ENCODE data around the gene TOPBP1. TPM values are rescaled to one million over a fixed set of nuclear protein-coding genes. Genes with fewer than 3 reads are reported as not detected.

The TOPBP1 gene
- total RNA-seq, 1 donor from 2014 or later: 23.9 TPM

DNA sequence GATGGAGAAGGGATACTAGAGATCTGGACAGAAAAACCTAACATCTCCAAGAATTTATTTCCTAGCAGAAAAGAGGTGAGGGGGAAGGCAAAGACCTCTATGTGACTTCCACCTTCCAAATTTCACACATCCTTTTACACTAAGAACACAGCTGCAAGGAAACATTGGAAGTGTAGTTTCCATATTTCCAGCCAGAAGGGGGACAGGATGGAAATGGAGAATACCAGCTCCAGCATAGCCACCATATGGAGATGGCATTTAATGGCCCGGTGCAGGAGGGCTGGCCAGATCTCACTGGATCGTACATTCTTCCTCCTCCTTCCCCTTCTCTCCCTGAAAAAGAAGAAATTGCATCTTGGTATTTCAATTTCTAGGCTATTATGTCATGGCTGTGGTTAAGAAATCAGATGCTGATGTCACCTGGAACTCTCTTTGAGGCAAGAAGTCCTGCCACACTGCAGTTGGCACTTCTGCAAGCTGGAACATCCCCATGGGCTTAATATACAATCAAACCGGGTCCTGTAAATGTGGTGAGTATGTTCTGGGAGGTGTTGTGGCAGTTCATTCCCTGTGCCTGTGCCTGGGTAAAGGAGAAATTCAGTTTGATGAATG lies 47.5 kb upstream of the TOPBP1 start:
- no peak overlapping the region for H2AFZ ChIP-seq (ENCODE audit: low read depth, low read length)
- H3K9ac ChIP-seq (ENCODE audit: low read length): no peak overlapping the region
- no peak overlapping the region for H3K4me3 Mint-ChIP-seq (ENCODE audit: unreplicated experiment)
- no peak overlapping the region for H3K4me2 ChIP-seq (ENCODE audit: low read length)
- no peaks in the 10 kb centered on the region for H3K9me3 ChIP-seq (ENCODE audit: insufficient read depth, low read depth, low read length)
- no peak for DNase-seq (ENCODE audit: low read depth)
- no peak for TF ChIP-seq EZH2 (IDR thresholded peaks at IDR 0.05; ENCODE audit: insufficient read depth, low read length)
- TF ChIP-seq, protein P1, sequence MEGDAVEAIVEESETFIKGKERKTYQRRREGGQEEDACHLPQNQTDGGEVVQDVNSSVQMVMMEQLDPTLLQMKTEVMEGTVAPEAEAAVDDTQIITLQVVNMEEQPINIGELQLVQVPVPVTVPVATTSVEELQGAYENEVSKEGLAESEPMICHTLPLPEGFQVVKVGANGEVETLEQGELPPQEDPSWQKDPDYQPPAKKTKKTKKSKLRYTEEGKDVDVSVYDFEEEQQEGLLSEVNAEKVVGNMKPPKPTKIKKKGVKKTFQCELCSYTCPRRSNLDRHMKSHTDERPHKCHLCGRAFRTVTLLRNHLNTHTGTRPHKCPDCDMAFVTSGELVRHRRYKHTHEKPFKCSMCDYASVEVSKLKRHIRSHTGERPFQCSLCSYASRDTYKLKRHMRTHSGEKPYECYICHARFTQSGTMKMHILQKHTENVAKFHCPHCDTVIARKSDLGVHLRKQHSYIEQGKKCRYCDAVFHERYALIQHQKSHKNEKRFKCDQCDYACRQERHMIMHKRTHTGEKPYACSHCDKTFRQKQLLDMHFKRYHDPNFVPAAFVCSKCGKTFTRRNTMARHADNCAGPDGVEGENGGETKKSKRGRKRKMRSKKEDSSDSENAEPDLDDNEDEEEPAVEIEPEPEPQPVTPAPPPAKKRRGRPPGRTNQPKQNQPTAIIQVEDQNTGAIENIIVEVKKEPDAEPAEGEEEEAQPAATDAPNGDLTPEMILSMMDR (IDR thresholded peaks at IDR 0.05; ENCODE audit: insufficient read depth, low read depth, low read length): no peak
- peaks cover 2% of the 10 kb centered on the region for H3K9me3 Mint-ChIP-seq (ENCODE audit: unreplicated experiment)
- H3K27me3 ChIP-seq (ENCODE audit: insufficient read depth, low read length): peaks cover 9% of the 10 kb centered on the region
- H3K27ac Mint-ChIP-seq (ENCODE audit: unreplicated experiment): no peak overlapping the region
- H3K4me1 ChIP-seq (ENCODE audit: insufficient read depth, low read length): no peaks in the 10 kb centered on the region
- no peak for FAIRE-seq
- no peaks in the 10 kb centered on the region for H3K36me3 Mint-ChIP-seq (ENCODE audit: low read depth, unreplicated experiment)
- H3K79me2 ChIP-seq (ENCODE audit: insufficient read depth, low read length): no peaks in the 10 kb centered on the region
- no peaks in the 10 kb centered on the region for H4K20me1 ChIP-seq (ENCODE audit: insufficient read depth, low read length)
- H3K4me3 ChIP-seq (ENCODE audit: insufficient read depth, low read depth, low read length): no peak overlapping the region
- peaks cover 58% of the 10 kb centered on the region for H3K27me3 Mint-ChIP-seq (ENCODE audit: low read depth, unreplicated experiment)
- no peaks in the 10 kb centered on the region for H3K36me3 ChIP-seq (ENCODE audit: insufficient read depth, low read length)
- no peak overlapping the region for H3K27ac ChIP-seq (ENCODE audit: low read depth, low read length)
- no peaks in the 10 kb centered on the region for H3K4me1 Mint-ChIP-seq (ENCODE audit: low read depth, unreplicated experiment)

DNA sequence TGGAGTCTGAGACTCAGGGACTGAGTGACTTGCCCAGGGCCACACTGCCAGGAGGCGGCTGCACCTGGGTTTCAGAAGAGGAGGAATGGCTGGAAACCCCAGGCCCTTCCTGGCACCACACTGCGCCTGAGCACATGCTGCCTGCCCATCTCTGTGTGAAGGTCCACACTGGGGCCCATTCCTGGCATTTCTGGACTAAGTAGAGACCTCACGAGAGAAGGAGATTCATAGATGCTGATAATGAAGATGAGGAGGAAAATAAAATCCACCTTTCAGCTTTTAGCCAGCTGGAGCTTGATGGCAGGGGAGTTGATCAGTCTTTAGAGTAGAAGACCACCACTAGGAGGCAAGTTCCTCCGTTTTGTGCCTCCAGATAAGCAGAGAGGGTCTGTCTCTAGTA lies 44.3 kb upstream of the TOPBP1 start:
- Mint-ChIP-seq H3K27ac (ENCODE audit: unreplicated experiment) (no peak overlapping the region), H3K36me3 (ENCODE audit: low read depth, unreplicated experiment) (no peaks in the 10 kb centered on the region), H3K27me3 (ENCODE audit: low read depth, unreplicated experiment) (peaks cover 46% of the 10 kb centered on the region), H3K4me3 (ENCODE audit: unreplicated experiment) (no peak overlapping the region), H3K4me1 (ENCODE audit: low read depth, unreplicated experiment) (no peaks in the 10 kb centered on the region), H3K9me3 (ENCODE audit: unreplicated experiment) (peaks cover 2% of the 10 kb centered on the region)
- H3K9me3 ChIP-seq (ENCODE audit: insufficient read depth, low read depth, low read length): no peaks in the 10 kb centered on the region
- TF ChIP-seq, protein P1 (IDR thresholded peaks at IDR 0.05; ENCODE audit: insufficient read depth, low read depth, low read length): no peak
- TF ChIP-seq EZH2 (IDR thresholded peaks at IDR 0.05; ENCODE audit: insufficient read depth, low read length): no peak
- DNase-seq (ENCODE audit: low read depth): no peak
- no peaks in the 10 kb centered on the region for H4K20me1 ChIP-seq (ENCODE audit: insufficient read depth, low read length)
- H3K27ac ChIP-seq (ENCODE audit: low read depth, low read length): no peak overlapping the region
- no peaks in the 10 kb centered on the region for H3K36me3 ChIP-seq (ENCODE audit: insufficient read depth, low read length)
- no peak overlapping the region for H3K9ac ChIP-seq (ENCODE audit: low read length)
- H3K4me1 ChIP-seq (ENCODE audit: insufficient read depth, low read length): no peaks in the 10 kb centered on the region
- FAIRE-seq: no peak
- no peak overlapping the region for H3K4me2 ChIP-seq (ENCODE audit: low read length)
- peaks cover 6% of the 10 kb centered on the region for H3K27me3 ChIP-seq (ENCODE audit: insufficient read depth, low read length)
- no peak overlapping the region for H2AFZ ChIP-seq (ENCODE audit: low read depth, low read length)
- no peak overlapping the region for H3K4me3 ChIP-seq (ENCODE audit: insufficient read depth, low read depth, low read length)
- no peaks in the 10 kb centered on the region for H3K79me2 ChIP-seq (ENCODE audit: insufficient read depth, low read length)

- Histone ChIP-seq H3K79me2 (ENCODE audit: insufficient read depth, low read length) (no peaks in the 10 kb centered on the region), H3K9me3 (ENCODE audit: insufficient read depth, low read depth, low read length) (no peaks in the 10 kb centered on the region), H3K4me3 (ENCODE audit: insufficient read depth, low read depth, low read length) (no peak overlapping the region), H2AFZ (ENCODE audit: low read depth, low read length) (no peak overlapping the region), H3K27ac (ENCODE audit: low read depth, low read length) (no peak overlapping the region), H3K4me2 (ENCODE audit: low read length) (no peak overlapping the region), H4K20me1 (ENCODE audit: insufficient read depth, low read length) (no peaks in the 10 kb centered on the region), H3K27me3 (ENCODE audit: insufficient read depth, low read length) (peaks cover 3% of the 10 kb centered on the region), H3K4me1 (ENCODE audit: insufficient read depth, low read length) (no peaks in the 10 kb centered on the region), H3K9ac (ENCODE audit: low read length) (no peak overlapping the region), H3K36me3 (ENCODE audit: insufficient read depth, low read length) (no peaks in the 10 kb centered on the region)
- H3K27ac Mint-ChIP-seq (ENCODE audit: unreplicated experiment): no peak overlapping the region
- FAIRE-seq (no peak), DNase-seq (ENCODE audit: low read depth) (no peak)
- H3K27me3 Mint-ChIP-seq (ENCODE audit: low read depth, unreplicated experiment): peaks cover 36% of the 10 kb centered on the region
- H3K9me3 Mint-ChIP-seq (ENCODE audit: unreplicated experiment): no peaks in the 10 kb centered on the region
- H3K36me3 Mint-ChIP-seq (ENCODE audit: low read depth, unreplicated experiment): no peaks in the 10 kb centered on the region
- no peaks in the 10 kb centered on the region for H3K4me1 Mint-ChIP-seq (ENCODE audit: low read depth, unreplicated experiment)
- TF ChIP-seq, protein P1 (IDR thresholded peaks at IDR 0.05; ENCODE audit: insufficient read depth, low read depth, low read length): no peak
- TF ChIP-seq EZH2 (IDR thresholded peaks at IDR 0.05; ENCODE audit: insufficient read depth, low read length): no peak
- H3K4me3 Mint-ChIP-seq (ENCODE audit: unreplicated experiment): no peak overlapping the region
Measured at GRCh38 chr3:133703915-133704314, 42.2 kb upstream of the TOPBP1 start.
